Progenitor cell of endocrine pancreas (in vitro differentiated cells): ENCODE data around the gene TPO. TPM values are rescaled to one million over a fixed set of nuclear protein-coding genes. Genes with fewer than 3 reads are reported as not detected.
"Not testable (repeated sequence)": the region's sequence is repeated elsewhere in the genome, so short reads cannot be mapped to it uniquely, and the experiment has no call there.

Experiments
- DNase-seq: peaks from one replicate; pipeline ENCODE4 v3.0.0; 2021; ENCODE audit warnings: low spot score; ENCODE audit not compliant: unreplicated experiment
- H3K27ac Mint-ChIP-seq: 2 replicates; pipeline ENCODE4 v1.8.0; 2021; ENCODE audit warnings: mild to moderate bottlenecking, moderate library complexity, mixed read lengths
- H3K27me3 Mint-ChIP-seq: 2 replicates; pipeline ENCODE4 v1.8.0; 2021; ENCODE audit warnings: mixed read lengths
- H3K36me3 Mint-ChIP-seq: 2 replicates; pipeline ENCODE4 v1.8.0; 2022; ENCODE audit warnings: mixed read lengths; ENCODE audit not compliant: insufficient read depth
- H3K4me1 Mint-ChIP-seq: 2 replicates; pipeline ENCODE4 v1.8.0; 2021; ENCODE audit warnings: low read depth, mixed read lengths
- H3K4me3 Mint-ChIP-seq: 2 replicates; pipeline ENCODE4 v1.8.0; 2021; ENCODE audit warnings: low read depth, mild to moderate bottlenecking, moderate library complexity, mixed read lengths
- H3K9me3 Mint-ChIP-seq: 2 replicates; pipeline ENCODE4 v1.8.0; 2021; ENCODE audit warnings: low read depth, mixed read lengths
- total RNA-seq: library from RNA; stranded (reverse); gene quantifications from 2 replicates; pipeline ENCODE4 v1.2.1, GENCODE V29; 2021
- TF ChIP-seq, protein P1 (sequence below): fragments of 200-600 bp; sonication (generic); IDR thresholded peaks from one replicate; pipeline ENCODE4 v1.5.0; 2021; ENCODE audit warnings: antibody characterized with exemption, mild to moderate bottlenecking; ENCODE audit not compliant: unreplicated experiment

Gene TPO
- total RNA-seq, 1 donor from 2014 or later: not detected

- DNase-seq: no peak
- Mint-ChIP-seq H3K4me1 (no peaks in the 10 kb centered on the region), H3K36me3 (no peaks in the 10 kb centered on the region), H3K9me3 (peaks cover under 1% of the 10 kb centered on the region), H3K27ac (no peak overlapping the region), H3K27me3 (peaks cover 5% of the 10 kb centered on the region), H3K4me3 (no peak overlapping the region)
- TF ChIP-seq, protein P1, sequence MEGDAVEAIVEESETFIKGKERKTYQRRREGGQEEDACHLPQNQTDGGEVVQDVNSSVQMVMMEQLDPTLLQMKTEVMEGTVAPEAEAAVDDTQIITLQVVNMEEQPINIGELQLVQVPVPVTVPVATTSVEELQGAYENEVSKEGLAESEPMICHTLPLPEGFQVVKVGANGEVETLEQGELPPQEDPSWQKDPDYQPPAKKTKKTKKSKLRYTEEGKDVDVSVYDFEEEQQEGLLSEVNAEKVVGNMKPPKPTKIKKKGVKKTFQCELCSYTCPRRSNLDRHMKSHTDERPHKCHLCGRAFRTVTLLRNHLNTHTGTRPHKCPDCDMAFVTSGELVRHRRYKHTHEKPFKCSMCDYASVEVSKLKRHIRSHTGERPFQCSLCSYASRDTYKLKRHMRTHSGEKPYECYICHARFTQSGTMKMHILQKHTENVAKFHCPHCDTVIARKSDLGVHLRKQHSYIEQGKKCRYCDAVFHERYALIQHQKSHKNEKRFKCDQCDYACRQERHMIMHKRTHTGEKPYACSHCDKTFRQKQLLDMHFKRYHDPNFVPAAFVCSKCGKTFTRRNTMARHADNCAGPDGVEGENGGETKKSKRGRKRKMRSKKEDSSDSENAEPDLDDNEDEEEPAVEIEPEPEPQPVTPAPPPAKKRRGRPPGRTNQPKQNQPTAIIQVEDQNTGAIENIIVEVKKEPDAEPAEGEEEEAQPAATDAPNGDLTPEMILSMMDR: no peak
These were observed 34.7 kb upstream of the TPO start for GRCh38 chr2:1378456-1379150.

GRCh38 chr2:1381644-1382043 lies 31.6 kb upstream of the TPO start:
- Mint-ChIP-seq H3K27me3 (peaks cover 3% of the 10 kb centered on the region), H3K9me3 (peaks cover 12% of the 10 kb centered on the region)

DNA sequence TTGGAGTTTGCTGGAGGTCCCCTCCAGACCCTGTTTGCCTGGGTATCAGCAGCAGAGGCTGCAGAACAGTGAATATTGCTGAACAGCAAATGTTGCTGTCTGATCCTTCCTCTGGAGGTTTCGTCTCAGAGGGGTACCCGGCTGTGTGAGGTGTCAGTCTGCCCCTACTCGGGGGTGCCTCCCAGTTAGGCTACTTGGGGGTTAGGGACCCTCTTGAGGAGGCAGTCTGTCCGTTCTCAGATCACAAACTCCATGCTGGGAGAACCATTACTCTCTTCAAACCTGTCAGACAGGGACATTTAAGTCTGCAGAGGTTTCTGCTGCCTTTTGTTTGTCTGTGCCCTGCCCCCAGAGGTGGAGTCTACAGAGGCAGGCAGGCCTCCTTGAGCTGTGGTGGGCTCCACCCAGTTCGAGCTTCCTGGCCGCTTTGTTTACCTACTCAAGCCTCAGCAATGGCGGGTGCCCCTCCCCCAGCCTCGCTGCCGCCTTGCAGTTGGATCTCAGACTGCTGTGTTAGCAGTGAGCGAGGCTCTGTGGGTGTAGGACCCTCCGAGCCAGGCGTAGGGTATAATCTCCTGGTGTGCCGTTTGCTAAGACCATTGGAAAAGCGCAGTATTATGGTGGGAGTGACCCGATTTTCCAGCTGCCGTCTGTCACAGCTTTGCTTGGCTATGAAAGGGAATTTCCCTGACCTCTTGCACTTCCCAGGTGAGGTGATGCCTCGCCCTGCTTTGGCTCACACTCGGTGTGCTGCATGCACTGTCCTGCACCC lies 25.1 kb upstream of the TPO start:
- not testable (repeated sequence) for H3K36me3 Mint-ChIP-seq, DNase-seq, H3K27me3 Mint-ChIP-seq, H3K4me1 Mint-ChIP-seq
- Mint-ChIP-seq H3K4me3 (peak overlapping the region; percentile 58), H3K27ac (peak overlapping the region; percentile 74), H3K9me3 (peaks cover 28% of the 10 kb centered on the region)

More at GRCh38 chr2:1381644-1382043, 31.6 kb upstream of the TPO start:
- Mint-ChIP-seq H3K4me3 (no peak overlapping the region), H3K36me3 (no peaks in the 10 kb centered on the region), H3K27ac (no peak overlapping the region), H3K4me1 (no peaks in the 10 kb centered on the region)
- TF ChIP-seq, protein P1: no peak
- DNase-seq: no peak

DNA sequence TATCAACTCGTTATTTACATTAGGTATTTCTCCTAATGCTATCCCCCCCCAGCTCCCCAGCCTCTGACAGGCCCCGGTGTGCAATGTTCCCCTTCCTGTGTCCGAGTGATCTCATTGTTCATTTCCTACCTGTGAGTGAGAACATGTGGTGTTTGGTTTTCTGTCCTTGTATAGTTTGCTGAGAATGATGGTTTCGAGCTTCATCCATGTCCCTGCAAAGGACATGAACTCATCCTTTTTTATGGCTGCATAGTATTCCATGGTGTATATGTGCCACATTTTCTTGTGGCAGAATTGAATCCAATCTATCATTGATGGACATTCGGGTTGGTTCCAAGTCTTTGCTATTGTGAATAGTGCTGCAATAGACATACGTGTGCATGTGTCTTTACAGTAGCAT lies 23.1 kb upstream of the TPO start:
- H3K27ac Mint-ChIP-seq, DNase-seq, H3K27me3 Mint-ChIP-seq, H3K36me3 Mint-ChIP-seq, H3K4me3 Mint-ChIP-seq, H3K4me1 Mint-ChIP-seq: not testable (repeated sequence)
- H3K9me3 Mint-ChIP-seq: peaks cover 23% of the 10 kb centered on the region

DNA sequence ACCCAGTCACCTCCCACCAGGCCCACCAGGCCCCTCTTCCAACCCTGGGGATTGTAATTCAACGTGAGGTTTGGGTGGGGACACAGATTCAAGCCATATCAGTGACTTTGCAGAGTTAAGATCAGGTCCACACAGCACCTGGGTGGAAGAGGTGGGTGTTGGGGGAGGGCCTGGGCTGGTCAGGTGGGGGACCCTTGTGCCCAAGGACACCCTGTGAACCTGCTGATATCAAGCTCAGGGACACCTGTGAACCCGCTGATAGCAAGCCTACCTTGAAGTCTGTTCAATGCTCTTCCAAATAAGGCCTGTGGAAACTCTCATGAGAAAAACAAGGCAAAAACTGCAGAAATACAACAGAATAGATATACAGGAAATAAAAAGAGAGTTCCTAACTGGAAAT lies 19.9 kb upstream of the TPO start:
- H3K4me1 Mint-ChIP-seq: peaks cover 8% of the 10 kb centered on the region
- H3K27me3 Mint-ChIP-seq: peaks cover 3% of the 10 kb centered on the region
- H3K9me3 Mint-ChIP-seq: peaks cover 11% of the 10 kb centered on the region
- no peak for DNase-seq
- no peak overlapping the region for H3K27ac Mint-ChIP-seq
- peaks cover 3% of the 10 kb centered on the region for H3K36me3 Mint-ChIP-seq
- TF ChIP-seq, protein P1: no peak
- H3K4me3 Mint-ChIP-seq: no peak overlapping the region

GRCh38 chr2:1394709-1395408 lies 18.4 kb upstream of the TPO start:
- no peaks in the 10 kb centered on the region for H3K4me1 Mint-ChIP-seq
- H3K27me3 Mint-ChIP-seq: peaks cover 6% of the 10 kb centered on the region
- no peak for DNase-seq
- no peak overlapping the region for H3K27ac Mint-ChIP-seq
- H3K9me3 Mint-ChIP-seq: peaks cover 3% of the 10 kb centered on the region
- H3K4me3 Mint-ChIP-seq: no peak overlapping the region
- TF ChIP-seq, protein P1: no peak
- H3K36me3 Mint-ChIP-seq: no peaks in the 10 kb centered on the region
